Adrenal gland (tissue), 19 donors: ENCODE results near the gene CFAP69. TPM values are rescaled to one million over a fixed set of nuclear protein-coding genes. Genes with fewer than 3 reads are reported as not detected.

Experiments
- DNase-seq, 7 donors: peaks; one replicate each; pipeline ENCODE4 v3.0.0-alpha.2; 2019 to 2020
- H3K27ac ChIP-seq, 5 donors: fragments of 200-600 bp; sonication (generic) in 4 of 5; 1 replicate in 3 of 5; 2 replicates in 2 of 5; pipeline versions ENCODE4 v1.5.1 to v1.8.0; 2016 to 2020; ENCODE audit warnings: mild to moderate bottlenecking in 1 of 5
- H3K27me3 ChIP-seq: fragments of 200-600 bp; 2 replicates; pipeline ENCODE4 v1.8.0; 2021
- H3K36me3 ChIP-seq, 2 donors: fragments of 200-600 bp; replicated peaks in 1 of 2; 1 replicate in 1 of 2; 2 replicates in 1 of 2; pipeline versions ENCODE4 v1.5.1 to v1.8.0; 2018 to 2022
- H3K4me1 ChIP-seq, 2 donors: fragments of 200-600 bp; replicated peaks in 1 of 2; 1 replicate in 1 of 2; 2 replicates in 1 of 2; pipeline versions ENCODE4 v1.5.1 to v1.8.0; 2018 to 2021
- H3K4me3 ChIP-seq, 4 donors: fragments of 200-600 bp; sonication (generic) in 3 of 4; one replicate each; pipeline ENCODE4 v1.5.1; 2016 to 2018
- H3K9me3 ChIP-seq, 3 donors: fragments of 200-600 bp; sonication (generic) in 1 of 3; replicated peaks in 1 of 3; 1 replicate in 2 of 3; 2 replicates in 1 of 3; pipeline versions ENCODE4 v1.5.1 to v1.8.0; 2016 to 2021
- CTCF ChIP-seq, 6 experiments: fragments of 450-650 bp in 4 of 6; fragments of 200-600 bp in 2 of 6; sonication (generic) in 1 of 6; IDR thresholded peaks; 1 replicate in 5 of 6; 2 replicates in 1 of 6; pipeline versions ENCODE4 v1.5.1 to v1.8.0; 2016 to 2021; ENCODE audit warnings: antibody characterized with exemption in 6 of 6, mild to moderate bottlenecking in 2 of 6, moderate library complexity in 1 of 6
- POLR2A ChIP-seq, 2 donors: fragments of 450-650 bp; IDR thresholded peaks; one replicate each; pipeline ENCODE4 v1.6.1; 2017; ENCODE audit warnings: antibody characterized with exemption in 2 of 2, mild to moderate bottlenecking in 2 of 2, moderate library complexity in 1 of 2
- WGBS, 4 donors: extraction: QIAGEN DNeasy Blood & Tissue Kit in 2 of 4; methylation state at CpG; one replicate each; pipeline versions ENCODE4 v1.1.5 to v1.1.7; 2013 to 2017; 5-methylcytosine and 5-hydroxymethylcytosine counted together
- intact Hi-C, 2 donors: fragments of 100-400 bp; cut with DNase I; formaldehyde crosslinking; loops; one replicate each; pipeline versions ENCODE4 v1.14.1 to v1.15.0; 2022 to 2023
- long read RNA-seq, 10 donors: library from polyadenylated mRNA in 3 of 10; unstranded in 2 of 10; stranded (forward) in 1 of 10; transcript quantifications; one replicate each; pipeline ENCODE4 v2.0.0 and lab custom pipeline, GENCODE V29; 2021 to 2026
- polyA plus RNA-seq, 3 donors: library from polyadenylated mRNA; stranded (reverse); fragments of 200-250 nt in 2 of 3; fragments of 350-450 nt in 1 of 3; fragmentation: Illumina TruSeq in 1 of 3; extraction: RNeasy Lipid Tissue Mini Kit (QIAGEN cat#74804) in 1 of 3; gene quantifications; one replicate each; pipeline ENCODE4 v1.2.3, GENCODE V29; 2013 to 2014
- total RNA-seq, 9 donors: library from RNA; depleted of rRNA in 4 of 9; stranded (reverse); fragments of >200 nt in 4 of 9; fragments of 120-200 nt in 1 of 9; fragmentation: NEBNext Ultra II Directional in 1 of 9; extraction: Animal tissue kit (Norgen Biotek cat#: 25700) in 1 of 9; gene quantifications; one replicate each; pipeline versions ENCODE4 v1.1.0 to v1.2.4, GENCODE V29; 2013 to 2023
- donor health status: healthy with polysubstance abuse.
- donor health status: Bipolar disorder and iron deficiency.
- donor health status: DM: yes; HTN: yes; CAD: no.
- donor health status: DM: no; HTN: no; CAD: no.
- donor health status: DM: no; HTN: no; CAD: no.
- donor health status: DM: yes; HTN: yes; CAD: no.

The CFAP69 gene, protein sequence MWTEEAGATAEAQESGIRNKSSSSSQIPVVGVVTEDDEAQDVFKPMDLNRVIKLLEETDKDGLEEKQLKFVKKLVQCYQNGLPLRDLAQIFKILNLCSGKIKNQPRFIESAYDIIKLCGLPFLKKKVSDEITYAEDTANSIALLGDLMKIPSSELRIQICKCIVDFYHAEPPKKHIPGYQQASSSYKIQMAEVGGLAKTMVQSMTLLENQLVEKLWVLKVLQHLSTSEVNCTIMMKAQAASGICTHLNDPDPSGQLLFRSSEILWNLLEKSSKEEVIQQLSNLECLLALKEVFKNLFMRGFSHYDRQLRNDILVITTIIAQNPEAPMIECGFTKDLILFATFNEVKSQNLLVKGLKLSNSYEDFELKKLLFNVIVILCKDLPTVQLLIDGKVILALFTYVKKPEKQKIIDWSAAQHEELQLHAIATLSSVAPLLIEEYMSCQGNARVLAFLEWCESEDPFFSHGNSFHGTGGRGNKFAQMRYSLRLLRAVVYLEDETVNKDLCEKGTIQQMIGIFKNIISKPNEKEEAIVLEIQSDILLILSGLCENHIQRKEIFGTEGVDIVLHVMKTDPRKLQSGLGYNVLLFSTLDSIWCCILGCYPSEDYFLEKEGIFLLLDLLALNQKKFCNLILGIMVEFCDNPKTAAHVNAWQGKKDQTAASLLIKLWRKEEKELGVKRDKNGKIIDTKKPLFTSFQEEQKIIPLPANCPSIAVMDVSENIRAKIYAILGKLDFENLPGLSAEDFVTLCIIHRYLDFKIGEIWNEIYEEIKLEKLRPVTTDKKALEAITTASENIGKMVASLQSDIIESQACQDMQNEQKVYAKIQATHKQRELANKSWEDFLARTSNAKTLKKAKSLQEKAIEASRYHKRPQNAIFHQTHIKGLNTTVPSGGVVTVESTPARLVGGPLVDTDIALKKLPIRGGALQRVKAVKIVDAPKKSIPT
- total RNA-seq: 1 to 10 TPM in 8 of 9 donors, under 1 TPM in 1; 0.42 to 7.9 (median 4.1) TPM
- 10 to 100 TPM in 1 of 3 donors, 1 to 10 TPM in 2; 2.7 to 10.2 (median 7.3) TPM for polyA plus RNA-seq
- long read RNA-seq, donor 1: 0 reads
- long read RNA-seq, donor 2: 0 reads
- long read RNA-seq, donor 3: 0 reads
- long read RNA-seq, donor 4, partial matches to known transcripts: 1 of 2 reads
- long read RNA-seq, donor 4, other reads (novel, unspliced or antisense): 1 of 2 reads
- long read RNA-seq, donor 5, partial matches to known transcripts: 0 of 7 reads
- long read RNA-seq, donor 5, other reads (novel, unspliced or antisense): 5 of 7 reads
- long read RNA-seq, donor 6: 0 reads
- long read RNA-seq, donor 7: 0 reads
- long read RNA-seq, donor 8, partial matches to known transcripts: 0 of 1 reads
- long read RNA-seq, donor 8, other reads (novel, unspliced or antisense): 0 of 1 reads
- long read RNA-seq, donor 9: 0 reads
- long read RNA-seq, donor 10: 0 reads

DNA sequence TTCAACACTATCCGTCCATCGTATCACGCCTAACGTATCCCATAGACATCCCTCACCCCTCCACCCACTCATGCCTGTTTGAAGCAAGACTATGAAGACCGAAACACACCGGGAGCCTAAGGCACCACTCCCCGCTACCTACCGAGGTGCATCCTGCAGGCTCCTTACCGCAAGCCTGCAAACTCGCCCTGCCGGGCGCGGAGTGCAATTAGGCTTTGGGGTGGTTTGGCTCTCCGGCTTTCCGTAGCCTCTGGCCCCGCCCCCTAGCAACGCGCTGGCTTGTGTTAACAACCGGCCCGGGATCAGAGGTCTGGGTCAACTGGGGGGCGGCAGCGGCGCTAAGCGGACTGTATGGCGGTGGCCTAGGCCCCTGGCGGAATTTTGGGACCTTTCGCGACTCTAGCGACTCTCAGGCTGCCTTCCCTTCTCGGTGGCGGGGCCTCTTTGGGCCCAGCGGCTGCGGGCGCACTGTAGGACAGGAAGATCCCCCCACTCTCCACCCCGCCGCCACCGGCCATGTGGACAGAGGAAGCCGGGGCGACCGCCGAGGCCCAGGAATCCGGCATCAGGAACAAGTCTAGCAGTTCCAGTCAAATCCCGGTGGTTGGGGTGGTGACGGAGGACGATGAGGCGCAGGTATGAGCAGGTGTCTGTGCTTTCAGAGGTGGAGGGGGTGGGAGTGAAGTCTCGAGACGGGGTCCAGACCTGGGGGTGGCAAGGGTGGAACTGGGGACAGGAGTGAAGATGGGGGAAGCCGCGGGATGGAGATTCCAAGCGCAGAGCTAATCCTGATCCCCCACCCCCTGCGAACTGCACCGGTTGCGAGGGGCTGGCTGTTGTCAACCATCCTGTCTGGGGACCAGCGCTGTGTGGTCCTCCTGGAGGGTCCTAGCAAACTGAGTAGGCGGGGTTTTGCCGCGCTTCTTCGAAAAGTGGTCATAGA, at the start of gene CFAP69:
Gene CFAP69, plus strand, starts transcription at position 266 of the 943 bp plus-strand sequence. Its CDS starts 251 bp downstream, at position 517.
- DNase-seq: peak; percentile 88 to 97 (median 91)
- peak within 1 kb of the TSS; percentile 48 to 99 (median 80) for H3K4me3 ChIP-seq
- 0 to 1% (median 1%) methylated on average over 22 to 59 of the region's 59 CpGs for WGBS, 4 donors
- H3K9me3 ChIP-seq: no peaks in the 10 kb centered on the region
- TF ChIP-seq CTCF (IDR thresholded peaks at IDR 0.05) (peak in 5 of 6 experiments; percentile 6 to 65 (median 52)), POLR2A (IDR thresholded peaks at IDR 0.05) (no peak)
- no peaks in the 10 kb centered on the region for H3K36me3 ChIP-seq
- peak within 1 kb of the TSS in 1 of 5 donors; percentile 49 for H3K27ac ChIP-seq
- no peaks in the 10 kb centered on the region for H3K27me3 ChIP-seq
- peaks cover 0 to 15% of the 10 kb centered on the region in 2 donors for H3K4me1 ChIP-seq
- intact Hi-C loops: loop anchor here (10.0 kb wide), 2 partner anchors 90 to 180 kb away; partner anchors contain the start of gene STEAP1 (in 1 of the 2)

- intact Hi-C loops: no loop called here
- H3K27me3 ChIP-seq: no peaks in the 10 kb centered on the region
- H3K4me3 ChIP-seq: no peak overlapping the region
- no peak for DNase-seq
- no peaks in the 10 kb centered on the region for H3K4me1 ChIP-seq
- no peak overlapping the region for H3K27ac ChIP-seq
- H3K36me3 ChIP-seq: no peaks in the 10 kb centered on the region
- 94 to 98% (median 94%) methylated on average over 2 of the region's 2 CpGs for WGBS, 4 donors
- TF ChIP-seq POLR2A (IDR thresholded peaks at IDR 0.05): no peak
- TF ChIP-seq CTCF (IDR thresholded peaks at IDR 0.05): no peak
- H3K9me3 ChIP-seq: no peaks in the 10 kb centered on the region
These were observed 43.3 kb upstream of the CFAP69 start for GRCh38 chr7:90201500-90202195.

- H3K27ac ChIP-seq: no peak overlapping the region
- WGBS, 4 donors: 87 to 100% (median 96%) methylated on average over 1 of the region's 1 CpG
- H3K9me3 ChIP-seq: no peaks in the 10 kb centered on the region
- H3K4me3 ChIP-seq: no peak overlapping the region
- no peaks in the 10 kb centered on the region for H3K27me3 ChIP-seq
- no peak for DNase-seq
- intact Hi-C loops: no loop called here
- H3K36me3 ChIP-seq: no peaks in the 10 kb centered on the region
- H3K4me1 ChIP-seq: peaks cover 6 to 9% of the 10 kb centered on the region in 2 donors
- TF ChIP-seq CTCF (IDR thresholded peaks at IDR 0.05) (no peak), POLR2A (IDR thresholded peaks at IDR 0.05) (no peak)
These were observed 37.0 kb upstream of the CFAP69 start for GRCh38 chr7:90207956-90208355.
